RWPE2 (cell line): ENCODE data around the gene RCN2.
"Not testable (repeated sequence)": the region's sequence is repeated elsewhere in the genome, so short reads cannot be mapped to it uniquely, and the experiment has no call there.

Experiments used
- ATAC-seq: fragments of 200-7000 bp; cut with Tn5 transposase; 3 replicates; pipeline ENCODE4 v1.9.1; 2021; ENCODE audit warnings: low read depth
- DNase-seq: peaks from one replicate; pipeline ENCODE4 v3.0.0-alpha.2; 2020; ENCODE audit warnings: low spot score
- H3K27ac ChIP-seq: fragments of 450-650 bp; 2 replicates; pipeline ENCODE4 v1.5.1; 2017; ENCODE audit warnings: mild to moderate bottlenecking; ENCODE audit not compliant: poor library complexity, severe bottlenecking
- H3K27me3 ChIP-seq: fragments of 250-450 bp; sonication (Bioruptor Pico); 2 replicates; pipeline ENCODE4 v1.5.1; 2021; ENCODE audit warnings: mild to moderate bottlenecking, moderate library complexity; ENCODE audit not compliant: insufficient read depth, poor library complexity, severe bottlenecking
- H3K36me3 ChIP-seq: fragments of 250-450 bp; sonication (Bioruptor Pico); 2 replicates; pipeline ENCODE4 v1.5.1; 2020; ENCODE audit warnings: low read depth, mild to moderate bottlenecking, moderate library complexity
- H3K4me1 ChIP-seq: fragments of 250-450 bp; sonication (Bioruptor Pico); 2 replicates; pipeline ENCODE4 v1.5.1; 2021; ENCODE audit warnings: mild to moderate bottlenecking, moderate library complexity; ENCODE audit not compliant: insufficient read depth, poor library complexity, severe bottlenecking
- H3K4me3 ChIP-seq: fragments of 250-450 bp; sonication (Bioruptor Pico); 2 replicates; pipeline ENCODE4 v1.5.1; 2021; ENCODE audit warnings: mild to moderate bottlenecking, moderate library complexity; ENCODE audit not compliant: severe bottlenecking
- H3K9me3 ChIP-seq: fragments of 250-450 bp; sonication (Bioruptor Pico); 2 replicates; pipeline ENCODE4 v1.5.1; 2021; ENCODE audit warnings: mild to moderate bottlenecking, moderate library complexity; ENCODE audit not compliant: severe bottlenecking
- CTCF ChIP-seq: fragments of 450-650 bp; IDR thresholded peaks from one replicate; pipeline ENCODE4 v1.5.1; 2017; ENCODE audit warnings: mild to moderate bottlenecking, moderate library complexity; ENCODE audit not compliant: poor library complexity, severe bottlenecking

RCN2 gene

GRCh38 chr15:76964157-76964556, 32.6 kb downstream of the RCN2 start:
- DNase-seq, result no peak
- no peaks in the 10 kb centered on the region for H3K9me3 ChIP-seq

GRCh38 chr15:76966051-76966450, 34.5 kb downstream of the RCN2 start:
- H3K4me3 ChIP-seq, H3K27me3 ChIP-seq, H3K4me1 ChIP-seq, DNase-seq, H3K27ac ChIP-seq, ATAC-seq, H3K36me3 ChIP-seq, H3K9me3 ChIP-seq: not testable (repeated sequence)

More at GRCh38 chr15:76964157-76964556, 32.6 kb downstream of the RCN2 start:
- ATAC-seq, result no peak
- Histone ChIP-seq H3K27me3 (no peaks in the 10 kb centered on the region), H3K27ac (no peak overlapping the region), H3K36me3 (no peaks in the 10 kb centered on the region), H3K4me1 (peaks cover 4% of the 10 kb centered on the region), H3K4me3 (no peak overlapping the region)
- no peak for TF ChIP-seq CTCF

GRCh38 chr15:76967067-76967466, 35.5 kb downstream of the RCN2 start:
- Histone ChIP-seq H3K9me3 (no peaks in the 10 kb centered on the region), H3K27ac (no peak overlapping the region), H3K27me3 (no peaks in the 10 kb centered on the region), H3K4me1 (peaks cover 4% of the 10 kb centered on the region), H3K4me3 (no peak overlapping the region), H3K36me3 (no peaks in the 10 kb centered on the region)
- TF ChIP-seq CTCF, result no peak
- ATAC-seq, result no peak
- no peak for DNase-seq

- DNase-seq, result no peak
- H3K36me3 ChIP-seq, result no peaks in the 10 kb centered on the region
- H3K27me3 ChIP-seq, result no peaks in the 10 kb centered on the region
- H3K4me3 ChIP-seq, result no peak overlapping the region
- TF ChIP-seq CTCF, result no peak
- peaks cover 4% of the 10 kb centered on the region for H3K4me1 ChIP-seq
- H3K9me3 ChIP-seq, result no peaks in the 10 kb centered on the region
- ATAC-seq, result peak; percentile 30; the same call in 1 of the 3 replicates
- H3K27ac ChIP-seq, result no peak overlapping the region
Observed at GRCh38 chr15:76968306-76968705, 36.8 kb downstream of the RCN2 start.

GRCh38 chr15:76972389-76973361, 41.1 kb downstream of the RCN2 start:
- no peak for TF ChIP-seq CTCF
- no peaks in the 10 kb centered on the region for H3K36me3 ChIP-seq
- no peaks in the 10 kb centered on the region for H3K4me1 ChIP-seq
- H3K27ac ChIP-seq, result no peak overlapping the region
- DNase-seq (no peak), ATAC-seq (no peak; the same call in 2 of the 3 replicates)
- no peak overlapping the region for H3K4me3 ChIP-seq
- no peaks in the 10 kb centered on the region for H3K27me3 ChIP-seq
- H3K9me3 ChIP-seq, result no peaks in the 10 kb centered on the region
